IPS DF 4.7 (cell line): Measurements from ENCODE around the gene OR52D1.

Experiments used
- DNase-seq: peaks from one replicate; pipeline ENCODE4 v3.0.0-alpha.2; 2013; ENCODE audit warnings: low spot score; ENCODE audit errors: extremely low read depth

The OR52D1 gene

GRCh38 chr11:5509803-5510202, 21.3 kb downstream of the OR52D1 start, which contains the start of gene UBQLN3:
UBQLN3 (minus strand) TSS chr11:5509957; CDS start chr11:5509558, 399 bp downstream.
- DNase-seq, result no peak

GRCh38 chr11:5514841-5515240, 26.4 kb downstream of the OR52D1 start:
- no peak for DNase-seq

GRCh38 chr11:5516599-5516998, 28.1 kb downstream of the OR52D1 start, which contains the start of gene UBQLNL:
UBQLNL (minus strand) TSS chr11:5516699; CDS start chr11:5516441, 258 bp downstream.
- no peak for DNase-seq

GRCh38 chr11:5521540-5521939, 33.1 kb downstream of the OR52D1 start:
- no peak for DNase-seq

- no peak for DNase-seq
These were observed 33.8 kb downstream of the OR52D1 start for GRCh38 chr11:5522308-5522707.

- no peak for DNase-seq
These were observed 36.3 kb downstream of the OR52D1 start for GRCh38 chr11:5524756-5525155.

GRCh38 chr11:5527716-5528115, 39.2 kb downstream of the OR52D1 start:
- no peak for DNase-seq

- no peak for DNase-seq
These were observed 40.0 kb downstream of the OR52D1 start for GRCh38 chr11:5528495-5528894.

GRCh38 chr11:5531053-5531831, 42.8 kb downstream of the OR52D1 start:
- no peak for DNase-seq

- DNase-seq, result no peak
These were observed 45.6 kb downstream of the OR52D1 start for GRCh38 chr11:5534046-5534445.

- DNase-seq, result no peak
These were observed 48.0 kb downstream of the OR52D1 start for GRCh38 chr11:5536482-5536881.
